Nephron progenitor cell (in vitro differentiated cells): ENCODE results near the gene OTOP3.

ENCODE experiments used
- DNase-seq: peaks from one replicate; pipeline ENCODE4 v3.0.0; 2021
- H3K27ac Mint-ChIP-seq: 2 replicates; pipeline ENCODE4 v1.8.0; 2021; ENCODE audit warnings: mild to moderate bottlenecking, moderate library complexity, mixed read lengths
- H3K27me3 Mint-ChIP-seq: 2 replicates; pipeline ENCODE4 v1.8.0; 2021; ENCODE audit warnings: mild to moderate bottlenecking, low read depth, mixed read lengths; ENCODE audit not compliant: poor library complexity
- H3K36me3 Mint-ChIP-seq: 2 replicates; pipeline ENCODE4 v1.8.0; 2021; ENCODE audit warnings: low read depth, mixed read lengths
- H3K4me1 Mint-ChIP-seq: 2 replicates; pipeline ENCODE4 v1.8.0; 2021; ENCODE audit warnings: mixed read lengths
- H3K4me3 Mint-ChIP-seq: 2 replicates; pipeline ENCODE4 v1.8.0; 2021; ENCODE audit warnings: mild to moderate bottlenecking, moderate library complexity, mixed read lengths
- H3K9me3 Mint-ChIP-seq: 2 replicates; pipeline ENCODE4 v1.8.0; 2021; ENCODE audit warnings: mild to moderate bottlenecking, moderate library complexity, mixed read lengths
- CTCF ChIP-seq: fragments of 200-600 bp; sonication (generic); IDR thresholded peaks from 2 replicates; pipeline ENCODE4 v1.5.0; 2021; ENCODE audit warnings: antibody characterized with exemption

The OTOP3 gene

GRCh38 chr17:74892974-74893911 lies 42.5 kb upstream of the OTOP3 start, which contains the start of gene FADS6:
TSS of gene FADS6 (minus strand) at chr17:74893633. CDS start at chr17:74893595, 38 bp downstream.
- peak; percentile 60 for DNase-seq
- Mint-ChIP-seq H3K4me1 (peaks cover 29% of the 10 kb centered on the region), H3K27ac (no peak within 1 kb of the TSS), H3K36me3 (no peaks in the 10 kb centered on the region), H3K4me3 (peak within 1 kb of the TSS; percentile 78), H3K9me3 (no peaks in the 10 kb centered on the region), H3K27me3 (peaks cover 99% of the 10 kb centered on the region)
- no peak for TF ChIP-seq CTCF

GRCh38 chr17:74893936-74894671 lies 41.6 kb upstream of the OTOP3 start:
- Mint-ChIP-seq H3K9me3 (no peaks in the 10 kb centered on the region), H3K36me3 (no peaks in the 10 kb centered on the region), H3K4me3 (peak overlapping the region; percentile 78), H3K4me1 (peaks cover 21% of the 10 kb centered on the region), H3K27me3 (peaks cover 98% of the 10 kb centered on the region), H3K27ac (no peak overlapping the region)
- no peak for TF ChIP-seq CTCF
- no peak for DNase-seq

- TF ChIP-seq CTCF, result no peak
- Mint-ChIP-seq H3K9me3 (no peaks in the 10 kb centered on the region), H3K4me1 (peaks cover 11% of the 10 kb centered on the region), H3K27me3 (peaks cover 89% of the 10 kb centered on the region), H3K36me3 (no peaks in the 10 kb centered on the region), H3K4me3 (no peak overlapping the region), H3K27ac (no peak overlapping the region)
- no peak for DNase-seq
Observed at GRCh38 chr17:74898376-74898946, 37.2 kb upstream of the OTOP3 start.

GRCh38 chr17:74900208-74900607 lies 35.5 kb upstream of the OTOP3 start:
- no peaks in the 10 kb centered on the region for H3K36me3 Mint-ChIP-seq
- H3K4me1 Mint-ChIP-seq, result no peaks in the 10 kb centered on the region
- peaks cover 78% of the 10 kb centered on the region for H3K27me3 Mint-ChIP-seq
- H3K27ac Mint-ChIP-seq, result no peak overlapping the region
- TF ChIP-seq CTCF, result no peak
- DNase-seq, result no peak
- no peaks in the 10 kb centered on the region for H3K9me3 Mint-ChIP-seq
- H3K4me3 Mint-ChIP-seq, result no peak overlapping the region

GRCh38 chr17:74901353-74902135 lies 34.2 kb upstream of the OTOP3 start:
- no peak overlapping the region for H3K27ac Mint-ChIP-seq
- no peak overlapping the region for H3K4me3 Mint-ChIP-seq
- no peak for TF ChIP-seq CTCF
- H3K27me3 Mint-ChIP-seq, result peaks cover 64% of the 10 kb centered on the region
- peaks cover 6% of the 10 kb centered on the region for H3K4me1 Mint-ChIP-seq
- no peaks in the 10 kb centered on the region for H3K36me3 Mint-ChIP-seq
- DNase-seq, result no peak
- H3K9me3 Mint-ChIP-seq, result no peaks in the 10 kb centered on the region
